Regular cardiac myocyte (primary cell): Measurements from ENCODE around the gene NXF1. TPM values are rescaled to one million over a fixed set of nuclear protein-coding genes. Genes with fewer than 3 reads are reported as not detected.

Experiments used
- total RNA-seq: library from RNA; depleted of rRNA; stranded (reverse); fragments of >200 nt; gene quantifications from 2 replicates; pipeline ENCODE4 v1.2.3, GENCODE V29; 2014

The NXF1 gene
- total RNA-seq: 21.1 and 21.5 TPM in 2 replicates

DNA sequence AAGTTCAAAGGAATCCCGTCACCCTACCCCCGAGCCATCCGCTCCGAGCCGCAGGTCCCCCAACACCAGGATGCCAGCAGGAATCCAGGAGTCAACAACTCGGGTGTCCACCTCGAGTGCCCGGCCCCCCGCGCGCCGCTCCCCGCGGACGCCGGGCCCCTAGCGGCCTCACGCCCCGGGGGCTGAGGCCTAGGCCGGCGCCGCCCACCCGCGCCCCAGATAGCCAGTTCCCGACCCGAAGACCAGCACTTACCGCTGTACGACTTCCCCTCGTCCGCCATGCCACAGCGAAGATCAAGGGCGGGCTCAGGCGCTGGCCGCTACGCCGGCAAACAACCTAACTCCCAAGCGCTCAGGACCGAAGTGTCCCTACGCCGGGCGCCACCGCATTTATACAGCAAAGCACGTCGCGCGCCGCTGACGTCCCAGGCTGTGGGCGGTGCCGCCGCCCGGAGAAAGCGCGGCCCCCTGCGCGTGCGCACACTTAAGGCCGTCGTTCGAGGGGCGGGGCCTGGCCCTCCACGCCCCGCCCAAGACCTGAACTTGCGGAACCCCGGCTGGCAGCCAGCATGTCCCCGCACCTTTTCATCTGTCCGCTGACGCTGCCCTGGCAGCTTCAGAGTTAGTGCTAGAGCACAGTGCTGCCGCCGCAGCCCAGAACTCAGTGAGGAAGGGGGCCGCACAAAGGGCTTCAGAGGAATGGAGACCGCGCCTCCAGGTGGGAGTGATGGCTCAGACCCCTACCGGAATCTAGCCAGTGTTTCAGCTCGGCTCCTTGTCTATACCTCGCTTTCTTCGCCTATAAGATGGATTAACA lies at the start of gene NXF1:
Gene NXF1 (minus strand): TSS at position 365 of the 817 bp plus-strand sequence. CDS start 84 bp downstream, at position 281.

DNA sequence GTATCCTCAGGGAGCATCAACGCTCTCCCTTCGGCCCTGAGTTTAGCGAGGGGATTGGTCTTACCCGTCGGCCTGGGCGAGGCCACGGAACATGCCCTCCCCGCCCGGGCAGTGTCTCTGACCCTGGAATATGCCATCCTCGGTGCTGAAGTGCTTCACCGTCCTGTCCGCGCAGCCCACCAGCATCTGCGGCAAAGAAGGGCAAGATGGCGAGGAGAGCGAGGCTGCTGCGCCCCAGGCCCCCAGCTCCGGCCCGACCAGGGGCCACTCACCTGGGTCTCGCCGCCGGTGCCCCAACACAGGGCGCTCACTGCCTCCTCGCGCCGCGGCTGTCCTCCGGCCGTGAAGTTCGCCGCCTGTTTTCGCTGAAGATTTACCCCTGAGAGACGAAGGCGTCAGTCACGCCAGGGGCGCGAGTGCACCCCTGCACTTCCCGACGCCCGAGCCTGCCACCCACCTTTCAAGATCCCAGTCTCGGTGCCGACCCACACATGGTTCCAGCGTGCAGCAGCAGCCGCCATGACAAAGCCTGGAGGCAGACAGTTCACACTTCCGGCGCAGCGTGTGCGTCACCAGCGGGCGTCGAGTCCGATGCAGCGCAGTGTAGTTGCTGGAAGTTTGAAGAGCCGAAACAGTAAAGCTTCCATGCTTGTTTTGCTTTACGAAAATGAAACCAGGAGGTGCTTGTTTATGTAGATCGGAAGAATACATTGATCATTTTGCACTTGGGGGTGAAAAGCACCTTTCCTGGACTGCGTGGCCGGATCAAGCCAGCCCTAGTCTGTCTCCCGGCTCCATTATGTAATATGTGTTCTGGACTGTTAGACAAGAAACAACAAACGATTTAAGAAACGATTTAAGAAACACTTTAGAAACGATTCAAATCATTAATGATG lies 34.1 kb upstream of the NXF1 start, which contains the start of gene WDR74:
Gene WDR74 (minus strand): TSS at position 541 of the 896 bp plus-strand sequence. CDS start 20 bp downstream, at position 521.

DNA sequence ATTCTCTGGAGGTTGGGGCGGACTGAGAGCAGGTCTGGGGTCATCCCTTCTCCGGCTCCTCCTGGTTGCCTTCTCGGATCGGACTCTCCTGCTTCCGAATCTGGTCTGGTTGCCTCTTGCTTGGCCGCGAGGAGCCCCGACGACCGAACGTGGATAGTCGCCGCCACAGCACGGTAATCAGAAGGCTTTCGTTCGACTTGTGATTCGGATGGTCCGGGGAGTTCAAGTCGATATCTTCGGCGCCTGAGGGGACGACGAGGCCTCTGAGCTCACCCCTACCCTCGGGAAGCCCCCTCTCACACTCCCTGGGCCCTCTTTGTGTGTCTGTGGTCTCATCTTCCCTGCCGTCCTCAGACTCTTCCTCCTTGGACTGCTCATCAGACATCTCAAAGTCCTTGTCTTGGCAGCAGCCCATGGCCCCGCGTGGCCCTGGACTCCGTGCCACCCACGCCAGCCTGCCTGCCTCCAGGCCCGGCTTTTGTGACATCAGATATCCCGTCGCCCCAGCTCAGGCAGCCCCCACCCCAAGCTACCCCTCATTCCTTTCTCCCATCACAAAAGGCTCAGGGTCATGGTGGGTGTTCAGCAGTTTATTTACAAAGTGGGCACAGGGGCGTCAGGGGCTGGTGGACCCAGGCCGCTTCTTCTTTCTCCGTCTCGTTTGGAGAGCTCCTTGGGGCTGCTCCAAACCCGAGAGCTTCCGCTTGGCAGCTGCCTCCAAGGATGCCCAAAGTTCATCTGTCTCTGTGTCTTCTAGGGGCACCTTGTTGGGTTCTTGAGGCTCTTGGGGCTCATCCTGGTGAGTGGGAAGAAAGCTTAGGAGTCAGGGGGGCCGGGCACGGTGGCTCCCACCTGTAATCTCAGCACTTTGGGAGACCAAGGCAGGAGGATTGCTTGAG lies 27.3 kb upstream of the NXF1 start, which contains the start of gene TEX54:
Gene TEX54 (minus strand): TSS at position 506 of the 899 bp plus-strand sequence.

GRCh38 chr11:62831520-62832335 lies 26.5 kb upstream of the NXF1 start, which contains the start of gene STX5:
STX5 (minus strand) TSS chr11:62832051; CDS start chr11:62831243, 808 bp downstream.

GRCh38 chr11:62791501-62792201 lies 13.6 kb downstream of the NXF1 start, which contains the start of gene TMEM223:
TMEM223 (minus strand) TSS chr11:62792006; CDS start chr11:62791994, 12 bp downstream.

DNA sequence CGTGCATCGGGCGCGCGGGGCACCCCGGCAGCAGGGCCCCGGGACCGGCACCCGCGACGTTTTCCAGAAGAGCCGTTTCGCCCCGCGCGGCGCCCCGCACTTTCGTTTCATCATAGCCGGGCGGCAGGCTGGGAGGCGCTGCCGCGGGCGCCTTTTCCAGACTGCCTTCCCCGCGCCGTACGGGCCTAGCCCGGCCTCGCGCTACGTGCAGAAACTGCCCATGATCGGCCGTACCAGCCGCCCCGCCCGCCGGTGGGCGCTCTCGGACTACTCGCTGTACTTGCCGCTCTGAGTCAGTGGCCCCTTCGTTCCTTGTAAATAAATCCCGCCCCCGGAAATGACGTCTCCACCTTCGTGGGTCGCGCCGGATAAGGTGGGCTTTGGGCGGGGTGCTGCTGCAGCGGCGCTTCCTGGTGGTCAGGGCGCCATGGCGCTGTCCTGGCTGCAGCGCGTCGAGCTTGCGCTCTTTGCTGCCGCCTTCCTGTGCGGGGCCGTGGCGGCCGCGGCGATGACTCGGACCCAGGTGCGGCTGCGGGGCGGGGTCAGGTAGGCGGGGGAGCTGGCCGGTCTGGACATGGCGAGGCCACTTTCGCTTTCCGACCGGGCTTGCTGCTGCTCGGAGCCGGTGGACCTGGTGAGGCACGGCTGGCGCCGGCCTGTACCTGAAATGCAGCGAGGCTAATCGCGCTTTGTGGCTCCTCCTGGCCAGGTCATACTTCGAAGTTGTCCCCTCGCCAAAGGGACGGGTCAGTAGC lies 18.1 kb downstream of the NXF1 start, which contains the start of gene TMEM179B:
Gene TMEM179B (plus strand): TSS at position 398 of the 755 bp plus-strand sequence. CDS start 30 bp downstream, at position 428.

GRCh38 chr11:62771144-62772021 lies 33.9 kb downstream of the NXF1 start, which contains the start of gene TAF6L:
TAF6L (plus strand) TSS chr11:62771396; CDS start chr11:62775784, 4,388 bp downstream.

DNA sequence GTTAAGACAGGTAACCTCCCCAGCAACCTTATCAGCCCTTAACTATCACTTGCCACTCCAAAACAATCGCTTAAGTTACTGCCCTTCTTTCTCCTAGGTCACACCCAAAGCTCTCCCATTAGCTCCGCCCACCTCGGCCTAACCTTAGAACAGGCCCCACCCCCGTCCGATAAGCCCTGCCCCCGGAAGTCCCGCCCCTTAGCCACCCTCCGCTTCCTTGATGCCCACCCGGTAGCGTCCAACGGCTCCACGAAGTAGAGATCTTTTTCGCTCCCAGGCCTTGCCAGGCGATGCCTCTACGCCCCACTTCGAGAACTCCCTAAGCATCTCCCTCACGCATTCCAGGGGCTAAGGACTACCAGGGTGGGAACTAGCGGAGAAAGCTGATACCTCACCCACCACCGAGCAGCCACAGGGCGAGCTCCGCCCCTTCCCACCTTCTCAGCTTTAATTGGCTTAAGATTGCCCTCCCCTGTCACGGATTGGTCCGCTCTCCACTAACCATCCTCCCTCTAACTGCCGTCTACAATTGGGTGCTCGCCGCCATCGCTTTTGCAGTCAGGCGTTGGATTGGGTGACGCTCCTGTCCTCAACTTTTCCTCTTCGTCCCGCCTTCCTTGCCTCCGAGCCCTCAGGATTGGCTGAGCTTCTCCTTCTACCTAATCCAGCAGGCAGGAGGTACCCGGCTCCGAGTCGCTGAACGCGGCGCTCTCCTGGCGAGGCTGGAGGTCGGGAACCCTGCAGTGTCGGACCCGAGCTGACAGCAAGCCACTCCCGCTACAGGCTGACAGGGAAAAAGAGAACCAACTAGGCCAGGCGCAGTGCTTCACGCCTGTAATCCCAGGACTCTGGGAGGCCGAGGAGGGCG lies 51.3 kb downstream of the NXF1 start, which contains the start of gene ZBTB3:
Gene ZBTB3 (minus strand): TSS at position 425 of the 868 bp plus-strand sequence. CDS start 496 bp downstream, outside the sequence.

Other genes with a start within 250 kb of the NXF1 start
- 1,480 and 1,535 TPM in 2 replicates for gene EEF1G, start 231.5 kb downstream of the NXF1 start, total RNA-seq
- 6.2 and 7.9 TPM in 2 replicates for gene TUT1, start 213.9 kb downstream of the NXF1 start, total RNA-seq
- 93.6 and 166 TPM in 2 replicates for gene MTA2, start 203.6 kb downstream of the NXF1 start, total RNA-seq
- gene EML3, start 192.7 kb downstream of the NXF1 start, total RNA-seq: 13.2 and 15.1 TPM in 2 replicates
- gene ROM1, start 192.2 kb downstream of the NXF1 start, total RNA-seq: 2.0 and 3.1 TPM in 2 replicates
- 39.5 and 39.7 TPM in 2 replicates for gene B3GAT3, start 183.5 kb downstream of the NXF1 start, total RNA-seq
- gene GANAB, start 158.8 kb downstream of the NXF1 start, total RNA-seq: 233 and 273 TPM in 2 replicates
- 17.2 and 33.7 TPM in 2 replicates for gene INTS5, start 152.1 kb downstream of the NXF1 start, total RNA-seq
- 21.4 and 48.1 TPM in 2 replicates for gene C11orf98, start 140.2 kb downstream of the NXF1 start, total RNA-seq
- gene CSKMT, start 140.1 kb downstream of the NXF1 start, total RNA-seq: 9.8 and 11.0 TPM in 2 replicates
- gene UQCC3, start 133.8 kb downstream of the NXF1 start, total RNA-seq: 7.0 and 13.2 TPM in 2 replicates
- gene LBHD1, start 133.2 kb downstream of the NXF1 start, total RNA-seq: 2.5 and 3.7 TPM in 2 replicates
- gene UBXN1, start 126.4 kb downstream of the NXF1 start, total RNA-seq: 110 and 143 TPM in 2 replicates
- 0.58 and 9.6 TPM in 2 replicates for gene LRRN4CL, start 115.9 kb downstream of the NXF1 start, total RNA-seq
- 48.3 and 54.4 TPM in 2 replicates for gene BSCL2, start 98.0 kb downstream of the NXF1 start, total RNA-seq
- not detected in 2 replicates for gene GNG3, start 97.8 kb downstream of the NXF1 start, total RNA-seq
- gene HNRNPUL2, start 78.0 kb downstream of the NXF1 start, total RNA-seq: 5.6 and 6.1 TPM in 2 replicates
- gene TTC9C, start 77.0 kb downstream of the NXF1 start, total RNA-seq: 28.4 and 30.4 TPM in 2 replicates
- 11.6 and 13.6 TPM in 2 replicates for gene ZBTB3, start 51.3 kb downstream of the NXF1 start, total RNA-seq
- gene POLR2G, start 43.9 kb downstream of the NXF1 start, total RNA-seq: 45.1 and 76.1 TPM in 2 replicates
- 14.1 and 17.8 TPM in 2 replicates for gene TAF6L, start 34.0 kb downstream of the NXF1 start, total RNA-seq
- gene TMEM179B, start 18.0 kb downstream of the NXF1 start, total RNA-seq: 34.9 and 46.5 TPM in 2 replicates
- 18.6 and 20.9 TPM in 2 replicates for gene TMEM223, start 13.4 kb downstream of the NXF1 start, total RNA-seq
- gene STX5, start 26.6 kb upstream of the NXF1 start, total RNA-seq: 27.6 and 39.3 TPM in 2 replicates
- not detected in 2 replicates for gene TEX54, start 27.4 kb upstream of the NXF1 start, total RNA-seq
- 40.3 and 59.8 TPM in 2 replicates for gene WDR74, start 34.1 kb upstream of the NXF1 start, total RNA-seq
- 137 and 149 TPM in 2 replicates for gene SLC3A2, start 75.5 kb upstream of the NXF1 start, total RNA-seq
- not detected in 2 replicates for gene CHRM1, start 115.9 kb upstream of the NXF1 start, total RNA-seq
- not detected in 2 replicates for gene SLC22A6, start 179.5 kb upstream of the NXF1 start, total RNA-seq
- gene SLC22A8, start 210.4 kb upstream of the NXF1 start, total RNA-seq: not detected in 2 replicates